ENCODE data around the gene RPL28.

DNA sequence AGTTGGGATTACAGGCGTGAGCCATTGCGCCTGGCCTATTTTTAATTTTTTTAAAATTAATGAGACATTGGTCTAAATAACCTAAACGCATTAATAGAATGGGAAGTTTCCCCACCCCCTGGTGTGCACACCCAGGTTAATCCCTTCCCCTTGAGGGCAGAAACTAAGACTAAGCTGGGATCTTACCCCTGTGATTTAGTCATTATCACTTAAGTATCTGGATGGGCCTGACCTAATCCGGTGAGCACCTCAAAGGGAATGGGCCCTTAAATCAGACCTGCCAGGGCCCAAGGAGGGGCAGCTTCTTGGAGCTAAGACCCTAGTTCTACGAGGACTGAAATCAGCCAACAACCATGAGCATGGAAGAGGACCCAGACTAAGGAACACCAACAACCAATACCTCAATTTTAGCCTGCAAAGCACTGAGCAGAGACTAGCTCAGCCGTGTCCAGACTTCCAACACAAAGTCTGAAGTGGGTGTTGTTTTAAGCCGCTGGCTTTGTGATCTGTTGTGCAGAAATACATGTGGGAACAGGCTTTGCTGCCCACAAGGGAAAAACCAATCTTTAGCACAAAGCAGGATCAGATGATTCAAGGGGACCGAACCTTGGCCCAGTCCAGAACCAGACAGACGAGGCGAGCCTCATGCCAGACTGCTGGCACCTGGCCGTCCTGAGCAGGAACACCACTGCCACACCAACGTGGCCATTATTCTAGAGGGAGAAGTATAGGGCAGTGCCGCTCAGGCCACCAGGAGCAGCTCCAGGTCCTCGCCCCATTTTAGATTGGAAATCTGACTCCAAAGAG lies 14.8 kb downstream of the RPL28 start:
- TF ChIP-seq, protein P1, sequence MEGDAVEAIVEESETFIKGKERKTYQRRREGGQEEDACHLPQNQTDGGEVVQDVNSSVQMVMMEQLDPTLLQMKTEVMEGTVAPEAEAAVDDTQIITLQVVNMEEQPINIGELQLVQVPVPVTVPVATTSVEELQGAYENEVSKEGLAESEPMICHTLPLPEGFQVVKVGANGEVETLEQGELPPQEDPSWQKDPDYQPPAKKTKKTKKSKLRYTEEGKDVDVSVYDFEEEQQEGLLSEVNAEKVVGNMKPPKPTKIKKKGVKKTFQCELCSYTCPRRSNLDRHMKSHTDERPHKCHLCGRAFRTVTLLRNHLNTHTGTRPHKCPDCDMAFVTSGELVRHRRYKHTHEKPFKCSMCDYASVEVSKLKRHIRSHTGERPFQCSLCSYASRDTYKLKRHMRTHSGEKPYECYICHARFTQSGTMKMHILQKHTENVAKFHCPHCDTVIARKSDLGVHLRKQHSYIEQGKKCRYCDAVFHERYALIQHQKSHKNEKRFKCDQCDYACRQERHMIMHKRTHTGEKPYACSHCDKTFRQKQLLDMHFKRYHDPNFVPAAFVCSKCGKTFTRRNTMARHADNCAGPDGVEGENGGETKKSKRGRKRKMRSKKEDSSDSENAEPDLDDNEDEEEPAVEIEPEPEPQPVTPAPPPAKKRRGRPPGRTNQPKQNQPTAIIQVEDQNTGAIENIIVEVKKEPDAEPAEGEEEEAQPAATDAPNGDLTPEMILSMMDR (IDR thresholded peaks at IDR 0.05; ENCODE audit: borderline replicate concordance, extremely low read depth, low read length, poor library complexity, severe bottlenecking) = no peak
- no peak for TF ChIP-seq EZH2 (IDR thresholded peaks at IDR 0.05; ENCODE audit: borderline replicate concordance, low read depth, low read length, severe bottlenecking)
